Fibroblast of peridontal ligament (primary cell): Measurements from ENCODE around the gene TMEM255B.
"Not testable (repeated sequence)": the region's sequence is repeated elsewhere in the genome, so short reads cannot be mapped to it uniquely, and the experiment has no call there.

Source experiments
- DNase-seq: peaks from one replicate; pipeline ENCODE4 v3.0.0-alpha.2; 2010; ENCODE audit errors: extremely low read depth

Gene TMEM255B

DNA sequence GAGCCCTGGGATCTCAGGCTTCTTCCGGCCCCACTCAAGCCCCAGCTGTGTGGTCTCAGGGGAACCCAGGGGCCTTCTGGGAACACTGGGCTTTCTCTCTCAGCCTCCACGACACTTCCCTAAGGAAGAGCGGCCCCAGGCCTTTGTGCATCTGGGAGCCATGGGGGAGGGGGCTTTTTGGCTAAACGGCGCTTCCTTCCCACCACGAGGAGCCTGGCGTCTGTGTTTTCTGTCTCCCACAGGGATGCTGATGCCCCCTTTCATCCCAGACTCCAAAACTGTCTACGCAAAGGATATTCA, 24.2 kb upstream of the TMEM255B start:
- no peak for DNase-seq

DNA sequence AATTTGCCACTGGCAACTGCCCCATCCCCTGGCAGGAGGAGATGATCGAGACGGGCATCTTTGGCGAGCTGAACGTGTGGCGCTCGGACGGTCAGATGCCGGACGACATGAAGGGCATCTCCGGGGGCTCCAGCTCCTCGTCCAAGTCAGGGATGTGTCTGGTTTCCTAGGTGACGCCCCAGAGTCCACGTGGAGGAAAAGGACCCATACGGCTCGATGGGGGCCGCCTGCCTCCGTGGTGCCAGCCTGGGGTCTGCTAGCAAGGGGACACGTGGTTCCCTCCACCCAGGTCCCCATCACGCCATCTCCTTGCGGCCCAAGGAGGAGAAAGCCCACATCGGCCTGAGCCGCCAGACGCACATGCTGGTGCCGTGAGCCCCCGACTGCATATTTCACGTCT, 23.8 kb upstream of the TMEM255B start:
- DNase-seq = no peak

DNA sequence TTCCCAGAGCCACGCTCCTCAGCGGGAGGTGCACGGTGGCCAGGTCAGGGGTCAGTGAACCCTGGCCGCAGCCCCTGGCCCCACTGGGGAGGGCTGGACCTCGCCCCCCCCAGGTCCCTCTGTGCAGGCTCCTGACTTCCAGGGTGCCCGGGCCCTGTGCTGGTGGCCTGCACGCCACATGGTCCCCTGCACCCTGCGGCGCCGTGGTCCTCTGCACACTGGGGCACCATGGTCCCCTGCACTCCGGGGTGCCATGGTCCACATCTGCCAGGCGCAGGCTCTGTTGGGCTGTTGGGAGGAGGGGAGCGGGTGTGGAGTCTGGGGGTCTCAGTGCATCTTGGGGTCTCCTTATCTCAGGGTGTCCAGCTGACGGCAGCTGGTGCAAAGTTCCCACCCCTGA, 23.3 kb upstream of the TMEM255B start:
- no peak for DNase-seq

DNA sequence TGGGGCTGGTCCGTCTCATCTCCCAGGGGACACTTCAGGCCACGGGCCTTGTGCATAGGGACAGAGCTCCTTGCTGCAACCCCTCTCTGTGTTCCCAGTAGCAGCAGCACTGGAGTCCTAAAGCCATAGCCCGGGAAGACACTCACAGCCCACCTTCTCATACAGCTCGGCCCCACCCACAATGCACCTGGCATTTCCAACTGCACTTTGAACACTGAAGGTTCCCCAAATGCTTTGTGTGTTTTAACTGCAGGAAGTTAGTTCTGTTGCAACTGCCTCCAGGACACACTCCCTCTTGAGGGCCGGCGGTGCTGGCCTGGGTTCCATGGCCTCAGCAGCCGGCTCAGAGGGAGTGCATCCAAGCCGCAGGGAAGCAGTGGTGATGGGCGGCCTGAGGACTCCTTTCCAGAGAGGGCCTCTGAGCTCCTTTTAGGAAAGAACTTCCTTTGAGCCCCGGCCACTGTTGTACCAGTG, 22.7 kb upstream of the TMEM255B start:
- DNase-seq = no peak

DNA sequence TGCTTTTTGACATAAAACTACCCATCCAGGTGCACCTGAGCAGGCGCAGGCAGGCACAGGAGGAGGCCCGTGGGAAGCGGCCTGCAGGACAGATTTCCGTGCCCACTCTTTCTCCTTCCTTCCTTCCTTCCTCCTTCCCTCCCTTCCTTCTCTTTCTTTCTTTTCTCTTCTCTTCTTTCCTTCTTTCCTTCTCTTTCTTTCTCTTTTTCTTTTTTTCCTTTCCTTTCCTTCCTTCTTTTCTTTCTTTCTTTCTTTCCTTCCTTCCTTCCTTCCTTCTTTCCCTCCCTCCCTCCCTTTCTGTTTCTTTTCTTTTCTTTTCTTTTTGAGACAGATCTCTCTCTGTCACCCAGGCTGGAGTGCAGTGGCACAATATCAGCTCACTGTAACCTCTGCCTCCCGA, 21.2 kb upstream of the TMEM255B start:
- no peak for DNase-seq

DNA sequence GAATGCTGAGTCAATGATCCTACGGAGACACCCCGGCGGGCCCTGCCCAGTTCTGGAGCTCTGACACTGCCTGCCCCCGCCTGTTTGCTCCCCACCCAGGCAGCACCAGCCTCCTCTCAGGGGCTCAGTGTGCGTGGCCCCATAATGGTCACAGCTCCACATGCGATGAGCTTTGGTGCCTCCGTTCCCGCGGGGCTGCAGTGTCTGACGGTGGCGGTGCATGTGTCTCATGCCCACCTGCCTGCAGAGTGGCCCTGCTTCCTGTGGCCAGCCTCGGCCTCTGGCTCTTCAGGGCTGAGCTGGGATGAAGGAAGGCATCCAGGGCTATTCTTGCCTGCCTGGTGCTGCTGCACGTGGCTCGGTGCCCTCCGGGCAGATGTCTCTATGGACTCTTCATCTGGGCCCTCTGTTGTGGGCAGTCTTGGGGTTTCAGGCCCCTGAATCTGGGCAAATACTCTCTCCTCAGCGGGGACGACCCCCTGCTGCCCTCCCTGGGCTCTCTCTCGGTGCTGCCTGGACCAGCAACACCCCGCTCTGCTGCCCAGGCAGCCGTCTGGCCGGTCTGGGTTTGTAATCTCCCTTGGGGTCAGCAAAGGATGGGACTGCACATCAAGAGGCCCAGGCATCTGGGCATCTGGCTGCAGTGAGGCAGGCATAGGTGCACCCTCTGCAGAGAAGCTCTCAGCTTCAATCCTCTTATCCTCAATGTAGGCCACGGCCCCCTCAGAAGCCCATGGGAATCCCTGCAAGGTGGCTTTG, 19.3 kb upstream of the TMEM255B start:
- no peak for DNase-seq

DNA sequence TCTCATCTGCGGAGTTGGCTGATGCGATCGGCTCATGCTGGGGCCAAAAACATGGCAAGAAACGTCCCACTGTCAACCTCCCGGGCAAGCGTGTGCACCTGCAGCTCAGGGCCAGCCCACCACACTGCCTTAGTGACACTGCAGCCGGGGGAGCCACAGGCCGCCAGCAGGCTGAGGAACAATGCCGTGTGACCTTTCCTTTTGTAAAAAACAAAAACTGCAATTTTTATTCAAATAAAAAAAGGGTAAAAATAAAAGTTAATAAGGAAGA, 18.8 kb upstream of the TMEM255B start:
- DNase-seq = no peak

DNA sequence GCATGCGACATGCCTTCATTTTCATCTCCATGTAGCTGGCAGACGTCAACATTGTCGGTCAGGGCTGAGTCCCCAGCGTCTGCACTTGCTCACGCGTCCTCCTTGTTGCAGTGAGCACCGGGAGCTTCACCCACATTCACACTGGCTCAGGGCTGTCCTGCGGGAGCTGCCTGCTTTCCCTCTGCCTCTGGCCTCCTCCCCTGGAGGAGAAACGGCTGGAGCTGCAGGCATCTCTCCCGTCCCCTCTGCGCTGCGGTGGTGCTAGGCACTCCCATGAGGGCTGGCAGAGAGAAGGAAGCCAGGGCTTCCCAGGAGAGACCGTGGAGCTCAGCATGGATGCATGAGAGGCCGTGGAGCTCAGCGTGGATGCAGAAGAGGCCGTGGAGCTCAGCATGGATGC, 18.4 kb upstream of the TMEM255B start:
- DNase-seq = no peak

DNA sequence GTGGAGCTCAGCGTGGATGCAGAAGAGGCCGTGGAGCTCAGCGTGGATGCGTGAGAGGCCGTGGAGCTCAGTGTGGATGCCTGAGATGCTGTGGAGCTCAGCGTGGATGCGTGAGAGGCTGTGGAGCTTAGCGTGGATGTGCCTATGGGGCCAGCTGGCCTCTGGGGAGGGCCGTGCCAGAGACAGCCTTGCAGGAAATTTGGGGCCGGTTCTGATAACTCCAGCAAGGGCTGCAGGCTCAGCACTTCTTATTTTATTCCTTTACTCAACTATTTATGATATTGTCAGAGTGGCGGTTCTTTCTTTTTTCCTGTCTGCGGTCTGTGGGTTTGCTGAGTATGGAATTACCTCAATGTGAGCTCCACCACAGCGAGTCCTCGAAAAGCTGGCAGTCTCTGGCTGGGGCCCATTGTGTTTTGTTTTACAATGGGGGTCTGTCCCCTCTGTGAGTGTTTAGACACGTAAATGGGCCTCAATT, 17.8 kb upstream of the TMEM255B start:
- DNase-seq = peak; percentile 23

DNA sequence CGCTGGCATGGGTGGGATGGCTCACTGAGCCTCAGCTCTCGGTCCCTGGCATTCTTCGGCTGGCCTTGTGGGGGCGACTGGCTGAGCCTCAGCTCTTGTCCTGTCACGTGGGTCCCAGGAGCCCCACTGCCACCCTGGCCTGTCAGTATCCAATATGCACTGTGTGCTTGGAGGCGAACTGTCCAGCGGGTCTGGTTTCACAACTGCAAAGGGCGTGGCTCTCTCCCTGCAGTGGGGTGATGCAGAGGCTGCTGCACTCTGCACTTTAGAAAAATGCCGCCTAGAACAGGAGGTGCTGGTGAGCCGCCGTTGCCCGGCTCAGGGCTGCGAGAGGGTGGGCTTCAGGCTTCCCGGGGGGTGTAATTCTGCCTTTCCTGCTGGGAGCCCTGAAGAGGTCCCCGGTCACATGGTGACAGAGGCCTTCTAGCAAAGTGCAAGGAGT, 17.0 kb upstream of the TMEM255B start:
- peak; percentile 55 for DNase-seq

DNA sequence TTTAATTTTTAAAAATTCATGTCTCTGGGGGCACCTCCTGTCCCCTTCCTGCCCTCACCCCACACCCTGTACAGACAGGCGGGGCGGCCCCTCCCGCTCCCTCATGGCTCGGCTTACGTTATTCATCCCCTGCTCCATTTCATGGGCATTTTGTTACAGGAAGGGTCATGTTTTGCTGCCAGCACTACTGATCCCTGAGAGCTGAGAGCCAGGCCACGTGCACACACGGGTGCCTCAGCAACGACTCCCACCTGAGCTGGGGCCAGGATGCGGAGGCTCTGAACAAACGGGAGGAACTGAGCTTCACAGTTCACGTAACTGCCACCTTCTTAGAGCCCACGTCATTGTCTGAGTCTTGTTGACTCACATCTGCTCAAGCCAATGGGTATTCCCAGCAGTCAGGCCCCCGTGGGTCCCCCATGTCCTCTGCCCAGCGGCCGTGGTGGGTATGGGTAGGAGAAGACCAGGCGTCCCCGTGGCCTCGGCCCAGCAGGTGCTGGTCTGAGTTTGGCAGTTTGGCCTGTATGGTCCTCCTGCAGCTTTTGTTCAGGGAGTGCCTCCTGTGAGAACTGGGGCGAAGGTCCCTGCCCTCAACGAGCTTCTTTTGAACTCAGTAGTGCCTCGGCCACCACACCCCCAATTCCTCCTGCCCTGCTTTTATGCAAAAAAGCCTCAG, 16.4 kb upstream of the TMEM255B start:
- DNase-seq = no peak

DNA sequence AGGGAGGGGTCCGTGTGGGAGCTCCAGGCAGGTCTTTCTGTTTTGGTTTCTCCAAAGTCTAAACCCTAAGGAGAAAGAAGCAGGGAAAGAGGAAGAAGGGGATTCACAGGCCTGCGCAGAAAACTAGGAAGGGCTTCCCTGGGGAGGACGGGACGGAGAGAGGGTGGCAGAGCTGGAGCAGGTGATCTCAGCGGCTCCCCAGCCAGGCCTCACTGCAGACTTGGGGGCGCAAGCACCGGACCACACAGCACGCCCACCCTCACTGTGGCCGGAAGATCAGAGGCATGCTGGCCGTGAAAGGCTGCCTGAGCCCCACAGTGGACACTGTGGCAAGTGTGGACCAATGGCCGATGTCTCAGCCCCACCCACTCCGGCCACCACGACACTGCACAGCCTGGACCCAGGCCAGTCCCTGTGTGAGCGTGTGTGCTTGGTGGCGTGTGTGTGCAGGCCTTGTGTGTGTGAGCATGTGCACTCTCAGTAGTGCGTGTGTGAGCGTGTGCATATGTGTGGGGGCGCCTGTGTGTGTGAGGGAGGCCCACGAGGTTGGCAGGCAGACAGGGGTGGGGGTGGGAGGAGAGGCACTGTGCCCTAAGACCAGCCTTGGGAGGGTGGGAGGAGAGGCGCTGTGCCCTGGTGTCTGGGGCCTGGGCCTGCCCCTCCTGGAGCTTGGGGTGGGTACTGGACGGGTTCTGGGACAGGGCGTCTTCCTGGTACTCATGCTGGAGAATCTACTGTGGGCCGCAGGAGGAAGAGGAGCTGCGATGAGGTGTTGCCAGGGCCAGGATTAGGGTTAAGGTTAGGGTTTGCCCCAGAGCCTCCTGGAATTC, 15.4 kb upstream of the TMEM255B start:
- no peak for DNase-seq

DNA sequence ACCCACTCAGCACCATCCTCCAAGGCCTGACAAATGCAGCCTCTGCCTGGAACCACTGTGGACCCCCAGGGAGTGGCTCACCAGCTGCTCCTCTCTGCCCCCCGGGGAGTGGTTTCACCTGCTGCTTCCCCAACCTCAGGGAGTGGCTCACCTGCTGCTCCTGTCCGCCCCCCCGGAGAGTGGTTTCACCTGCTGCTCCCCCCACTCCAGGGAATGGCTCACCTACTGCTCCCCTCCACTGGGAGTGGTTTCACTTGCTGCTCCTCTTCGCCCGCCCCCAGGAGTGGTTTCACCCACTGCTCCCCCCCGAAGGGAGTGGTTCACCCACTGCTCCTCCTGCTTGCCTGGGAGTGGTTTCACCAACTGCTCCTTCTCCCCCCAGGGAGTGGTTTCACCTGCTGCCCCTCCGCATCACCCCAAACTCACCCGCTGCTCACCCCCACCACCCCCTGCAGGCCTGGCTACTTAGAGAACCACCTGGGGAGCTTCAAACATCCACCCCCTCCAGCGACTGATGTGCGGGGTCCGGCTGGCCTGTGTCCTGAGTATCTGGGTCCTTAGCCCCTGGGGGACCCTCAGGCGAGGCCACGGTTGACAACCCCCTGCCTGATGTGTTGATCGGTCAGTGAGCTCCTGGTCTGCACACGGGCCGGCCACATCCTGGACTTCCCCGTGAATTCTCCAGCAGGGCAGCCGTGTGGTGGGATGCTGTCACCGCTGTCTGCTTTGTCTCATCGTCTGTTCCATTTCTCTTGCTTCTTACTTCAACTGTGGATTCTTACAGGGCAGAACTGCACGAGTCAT, 14.6 kb upstream of the TMEM255B start:
- no peak for DNase-seq

DNA sequence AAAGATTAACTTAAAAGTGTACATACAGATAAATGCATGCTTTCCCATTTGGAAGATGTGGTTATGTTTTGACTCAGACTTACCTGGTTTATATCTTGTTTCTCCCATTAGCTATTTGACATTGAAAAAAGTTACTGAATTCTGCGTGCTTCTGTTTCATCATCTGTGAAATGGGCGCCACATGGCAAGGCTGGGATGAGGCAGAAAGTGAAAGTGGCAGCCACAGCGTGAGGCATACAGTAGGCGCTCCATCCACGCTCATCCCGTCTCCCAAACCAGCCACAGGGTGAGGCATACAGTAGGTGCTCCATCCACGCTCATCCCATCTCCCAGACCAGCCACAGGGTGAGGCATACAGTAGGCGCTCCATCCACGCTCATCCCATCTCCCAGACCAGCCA, 14.0 kb upstream of the TMEM255B start:
- no peak for DNase-seq

DNA sequence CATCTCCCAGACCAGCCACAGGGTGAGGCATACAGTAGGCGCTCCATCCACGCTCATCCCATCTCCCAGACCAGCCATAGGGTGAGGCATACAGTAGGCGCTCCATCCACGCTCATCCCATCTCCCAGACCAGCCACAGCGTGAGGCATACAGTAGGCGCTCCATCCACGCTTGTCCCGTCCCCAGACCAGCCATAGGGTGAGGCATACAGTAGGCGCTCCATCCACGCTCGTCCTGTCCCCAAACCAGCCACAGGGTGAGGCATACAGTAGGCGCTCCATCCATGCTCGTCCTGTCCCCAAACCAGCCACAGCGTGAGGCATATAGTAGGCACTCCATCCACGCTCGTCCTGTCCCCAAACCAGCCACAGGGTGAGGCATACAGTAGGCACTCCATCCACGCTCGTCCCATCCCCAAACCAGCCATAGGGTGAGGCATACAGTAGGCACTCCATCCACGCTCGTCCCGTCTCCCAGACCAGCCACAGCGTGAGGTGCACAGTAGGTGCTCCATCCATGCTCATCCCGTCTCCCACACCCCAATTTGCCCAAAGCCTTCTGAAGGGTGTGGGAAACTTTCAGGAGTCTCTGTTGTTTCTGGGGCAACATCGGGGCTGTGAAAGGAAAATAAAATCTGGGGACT, 13.4 kb upstream of the TMEM255B start:
- not testable (repeated sequence) for DNase-seq

DNA sequence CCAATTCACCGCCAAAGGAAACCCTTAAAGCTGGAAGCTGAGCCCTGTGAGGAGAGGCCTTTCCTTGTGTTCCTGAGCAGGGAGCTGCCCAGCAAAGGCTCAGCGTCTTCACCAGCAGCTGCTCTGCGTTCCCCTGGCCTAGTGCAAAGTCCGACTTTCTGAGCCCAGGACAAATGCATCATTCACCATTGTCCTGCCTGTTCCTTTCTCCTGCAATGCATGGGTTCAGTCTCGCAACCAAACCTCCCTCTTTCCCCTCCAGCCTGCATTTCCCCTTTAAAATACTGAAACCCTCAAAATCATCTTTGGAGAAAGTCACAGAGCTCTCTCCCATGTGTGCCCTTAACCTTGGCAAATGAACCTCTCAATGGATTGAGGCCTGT, 12.9 kb upstream of the TMEM255B start:
- no peak for DNase-seq

DNA sequence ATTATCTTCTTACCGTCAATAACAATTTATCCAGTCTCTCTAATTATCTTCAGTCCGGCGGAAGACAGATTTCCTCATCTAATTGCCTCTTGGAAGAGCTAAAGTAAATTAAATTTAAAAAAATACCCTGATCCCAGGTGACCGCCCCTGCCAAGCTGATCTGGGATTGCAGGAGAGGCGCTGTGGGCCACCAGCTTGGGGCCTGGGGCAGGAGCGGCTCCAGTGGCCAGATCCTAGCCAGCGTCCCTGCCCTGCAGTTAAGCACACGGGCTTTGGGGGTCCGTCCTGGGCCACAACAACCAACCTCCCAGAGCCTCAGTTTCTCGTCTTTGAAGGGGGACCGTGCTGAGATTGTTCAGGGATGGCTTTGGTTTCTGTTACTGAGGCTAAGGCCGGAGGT, 12.4 kb upstream of the TMEM255B start:
- DNase-seq = no peak

DNA sequence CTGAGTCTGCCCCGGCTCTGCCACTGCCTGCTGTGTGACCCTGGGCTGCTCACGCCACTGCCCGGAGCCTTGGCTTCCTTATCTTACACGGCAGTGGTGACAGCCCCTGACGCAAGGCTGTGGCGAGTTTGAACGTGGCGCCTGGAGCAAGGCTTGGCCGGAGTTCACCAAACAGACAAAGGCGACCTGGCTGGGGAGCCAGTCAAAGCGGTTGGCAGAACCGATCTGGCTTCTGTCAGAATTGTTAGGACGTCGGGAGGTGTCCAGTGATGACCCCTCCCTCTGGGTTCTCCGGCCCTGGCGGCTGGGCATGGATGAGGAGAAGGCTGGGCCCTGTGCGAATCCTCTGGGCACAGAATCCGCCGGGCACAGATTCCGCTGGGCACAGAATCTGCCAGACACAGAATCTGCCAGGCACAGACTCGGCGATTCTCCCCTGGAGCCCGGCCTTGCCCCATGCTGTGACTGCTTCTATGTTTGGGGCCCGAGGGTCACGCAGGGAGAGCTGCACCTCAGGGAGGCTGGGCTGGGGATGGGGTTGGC, 11.7 kb upstream of the TMEM255B start:
- no peak for DNase-seq

DNA sequence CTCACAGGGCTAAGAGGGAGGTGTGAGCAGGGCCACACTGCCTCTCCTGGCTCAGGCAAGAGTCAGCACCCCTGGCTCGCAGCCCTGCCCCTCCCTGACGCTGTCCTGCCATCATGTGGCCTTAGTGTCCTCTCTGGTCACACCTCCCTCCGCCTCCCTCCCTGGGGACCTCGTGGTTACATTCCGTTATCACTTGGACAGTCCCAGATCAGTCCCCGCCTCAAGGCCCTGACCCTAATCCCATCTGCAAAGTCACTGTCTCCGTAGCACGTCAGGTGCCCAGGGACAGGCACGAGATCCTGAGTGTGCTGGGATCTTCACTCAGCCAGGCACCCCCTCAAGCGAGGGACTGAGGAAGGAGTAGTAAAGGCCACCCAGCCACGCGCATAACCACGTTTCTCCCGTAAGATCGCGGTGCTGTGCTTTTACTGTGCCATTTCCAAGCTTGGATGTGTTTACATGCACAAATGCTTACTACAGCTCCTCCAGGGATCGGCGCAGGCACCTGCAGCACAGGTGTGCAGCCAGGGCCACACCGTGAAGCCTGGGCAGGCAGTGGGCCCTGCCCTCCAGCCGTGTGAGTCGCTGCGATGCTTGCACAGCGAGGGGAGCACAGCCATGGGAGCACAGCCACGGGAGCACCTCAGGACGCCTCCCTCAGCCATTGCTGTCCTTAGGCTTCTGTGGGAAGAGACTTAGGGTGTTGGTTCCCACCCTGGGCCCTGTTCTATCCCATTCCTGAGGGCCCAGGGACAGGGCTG, 10.7 kb upstream of the TMEM255B start:
- no peak for DNase-seq

DNA sequence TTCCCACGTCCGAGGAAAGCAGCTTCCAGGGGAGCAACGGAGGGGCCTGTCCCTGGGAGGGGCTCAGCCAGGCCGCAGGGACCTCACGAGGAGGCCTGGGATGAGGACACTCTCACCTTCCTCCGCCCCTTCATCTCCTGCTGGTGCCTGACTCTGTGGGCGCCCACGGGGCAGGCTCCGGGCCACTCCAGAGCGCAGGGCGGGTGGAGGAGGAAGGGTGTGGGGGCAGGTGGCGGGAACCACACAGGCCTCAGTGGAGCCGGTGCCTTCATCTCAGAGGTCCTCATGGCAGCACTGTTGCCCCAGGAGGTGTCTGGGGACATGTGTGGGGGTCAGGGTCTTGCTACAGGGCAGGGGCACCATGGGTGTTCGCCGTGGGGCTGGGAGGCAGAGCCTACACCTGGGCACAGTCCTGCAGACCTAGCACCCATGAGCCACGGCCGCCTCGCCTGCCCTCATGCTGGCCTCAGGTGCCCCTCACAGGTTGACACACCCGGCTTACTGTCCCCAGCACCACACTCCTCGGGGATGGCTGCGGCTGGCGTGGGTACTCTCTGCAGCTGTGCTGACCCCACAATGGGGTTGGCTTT, 10.1 kb upstream of the TMEM255B start:
- no peak for DNase-seq
